ENCODE results near the gene TGM2. TPM values are rescaled to one million over a fixed set of nuclear protein-coding genes. Genes with fewer than 3 reads are reported as not detected.

The TGM2 gene
- total and polyA plus RNA-seq, 9 of the 15 experiments (the other 6 are each of a cell fraction or from before 2014, with no cell fraction given), result 5.5 to 78.5 (median 37.6) TPM

DNA sequence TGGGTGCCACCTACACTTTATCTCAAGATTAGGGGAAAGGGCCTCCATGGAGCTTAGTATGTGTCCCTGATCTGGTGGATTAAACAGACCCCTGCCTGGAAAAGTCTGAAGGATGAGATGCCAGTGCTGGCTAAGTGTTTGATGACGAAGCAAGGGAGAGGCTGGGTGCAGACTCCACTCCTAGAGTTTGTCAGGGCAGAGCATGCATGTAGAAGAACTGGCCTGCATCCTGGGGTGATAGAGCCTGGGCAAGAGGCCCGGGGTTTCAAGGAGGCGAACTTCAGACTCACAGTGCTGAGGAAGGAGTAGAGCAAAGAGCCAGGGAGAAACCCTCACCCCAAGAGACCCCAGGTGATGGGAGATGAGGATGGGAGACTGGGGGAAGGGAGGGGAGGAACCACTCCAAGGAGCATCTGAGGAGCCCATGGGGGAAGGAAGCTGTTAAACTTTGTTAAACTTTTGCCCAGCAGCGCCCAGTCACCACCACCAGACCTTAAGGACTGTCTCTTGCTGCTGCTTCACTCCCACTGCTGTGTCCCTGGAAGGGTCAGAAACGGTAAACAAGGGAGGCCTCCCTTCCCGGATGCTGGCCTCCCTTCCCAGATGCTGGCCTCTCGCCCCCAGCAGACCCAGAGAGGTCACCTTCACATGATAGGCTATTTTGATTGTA is 69.9 kb downstream of the TGM2 start:
- BruUV-seq (replicated peaks), result no TSS peak
- Histone ChIP-seq H3K27ac (ENCODE audit: extremely low read depth, low read depth, low read length) (peak overlapping the region; percentile 62; the same call in 2 of the 3 replicates), H2AFZ (ENCODE audit: low read depth, low read length) (peak overlapping the region; percentile 3; the same call in 1 of the 2 replicates), H3K4me1 (replicated peaks in 1 of 2; ENCODE audit: control insufficient read depth in 2 of 2, insufficient read depth in 2 of 2, low read length in 2 of 2) (peaks cover 4 to 51% of the 10 kb centered on the region in 2 experiments; a peak in 4 of 5 replicates), H4K20me1 (replicated peaks; ENCODE audit: control insufficient read depth, insufficient read depth, low read length) (no peaks in the 10 kb centered on the region), H3K9me3 (replicated peaks; ENCODE audit: control insufficient read depth, insufficient read depth, low read depth, low read length) (no peaks in the 10 kb centered on the region), H3K4me3 (no peak overlapping the region), H3K79me2 (ENCODE audit: control insufficient read depth, insufficient read depth, low read length) (no peaks in the 10 kb centered on the region), H3K27me3 (ENCODE audit: control insufficient read depth in 2 of 2, insufficient read depth in 2 of 2, low read length in 2 of 2) (no peaks in the 10 kb centered on the region), H3K4me2 (ENCODE audit: insufficient read depth, low read length) (no peak overlapping the region), H3K9ac (ENCODE audit: insufficient read depth in 1 of 2, low read depth in 2 of 2, low read length in 2 of 2) (peak overlapping the region in 1 of 2 experiments; percentile 42; a peak in 1 of 4 replicates), H3K36me3 (ENCODE audit: control insufficient read depth, insufficient read depth, low read length) (peaks cover 27% of the 10 kb centered on the region), H3K9me1 (ENCODE audit: control insufficient read depth, insufficient read depth, low read length) (no peaks in the 10 kb centered on the region)
- DNase-seq (ENCODE audit: extremely low read depth in 1 of 4, low spot score in 3 of 4), result no peak
- ATAC-seq, result no peak
- intact Hi-C loops (cut with micrococcal nuclease) (no loop called here), in situ Hi-C loops (cut with MboI) (no loop called here)
- ChIA-PET CTCF (ENCODE audit: low intra/inter-chr PET ratio) (no interaction called here), POLR2A (interaction anchor here (0.7 to 2.7 kb wide), 2 partner anchors 11 to 22 kb away, joined by 3 to 9 read pairs; no protein-coding TSS in a partner anchor)
- 56% methylated on average over 7 of the region's 7 CpGs for WGBS (ENCODE audit: insufficient coverage, low coverage, missing lambda C conversion rate)
- no peak for FAIRE-seq
- no peak for TF ChIP-seq NFIC (IDR thresholded peaks at IDR 0.05)
- no peak for TF ChIP-seq RFX5 (IDR thresholded peaks at IDR 0.05; ENCODE audit: low read depth, low read length)
- TF ChIP-seq ZNF785 (CRISPR knock-in tag; IDR thresholded peaks at IDR 0.05), result no peak
- TF ChIP-seq ZFP30 (CRISPR knock-in tag; IDR thresholded peaks at IDR 0.05; ENCODE audit: borderline replicate concordance), result no peak
- TF ChIP-seq CBX5 (IDR thresholded peaks at IDR 0.05; ENCODE audit: borderline replicate concordance, low read depth), result no peak
- TF ChIP-seq HDAC6 (IDR thresholded peaks at IDR 0.05; ENCODE audit: low read depth, low read length), result no peak
- TF ChIP-seq FOXJ2 (tag; IDR thresholded peaks at IDR 0.05), result no peak
- TF ChIP-seq ZSCAN29 (IDR thresholded peaks at IDR 0.05), result no peak
- TF ChIP-seq ZNF584 (CRISPR knock-in tag; IDR thresholded peaks at IDR 0.05; ENCODE audit: low read depth), result 0 out of 2 replicates have a peak, but pooled peaks have one; percentile 37
- no peak for TF ChIP-seq PRMT5 (CRISPR knock-in tag; IDR thresholded peaks at IDR 0.05)
- TF ChIP-seq MCM2 (IDR thresholded peaks at IDR 0.05; ENCODE audit: low read depth), result no peak
- TF ChIP-seq, protein P1, sequence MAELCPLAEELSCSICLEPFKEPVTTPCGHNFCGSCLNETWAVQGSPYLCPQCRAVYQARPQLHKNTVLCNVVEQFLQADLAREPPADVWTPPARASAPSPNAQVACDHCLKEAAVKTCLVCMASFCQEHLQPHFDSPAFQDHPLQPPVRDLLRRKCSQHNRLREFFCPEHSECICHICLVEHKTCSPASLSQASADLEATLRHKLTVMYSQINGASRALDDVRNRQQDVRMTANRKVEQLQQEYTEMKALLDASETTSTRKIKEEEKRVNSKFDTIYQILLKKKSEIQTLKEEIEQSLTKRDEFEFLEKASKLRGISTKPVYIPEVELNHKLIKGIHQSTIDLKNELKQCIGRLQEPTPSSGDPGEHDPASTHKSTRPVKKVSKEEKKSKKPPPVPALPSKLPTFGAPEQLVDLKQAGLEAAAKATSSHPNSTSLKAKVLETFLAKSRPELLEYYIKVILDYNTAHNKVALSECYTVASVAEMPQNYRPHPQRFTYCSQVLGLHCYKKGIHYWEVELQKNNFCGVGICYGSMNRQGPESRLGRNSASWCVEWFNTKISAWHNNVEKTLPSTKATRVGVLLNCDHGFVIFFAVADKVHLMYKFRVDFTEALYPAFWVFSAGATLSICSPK (IDR thresholded peaks at IDR 0.05; ENCODE audit: borderline replicate concordance), result no peak
- no peak for TF ChIP-seq FOS (IDR thresholded peaks at IDR 0.05; ENCODE audit: extremely low read depth, insufficient read length)
- TF ChIP-seq TGIF2 (CRISPR knock-in tag; IDR thresholded peaks at IDR 0.05), result no peak
- no peak for TF ChIP-seq NR2C2 (CRISPR knock-in tag; IDR thresholded peaks at IDR 0.05)
- TF ChIP-seq NR2C2 (tag; IDR thresholded peaks at IDR 0.05), result peak; percentile 18; the same call in 1 of the 2 replicates
- TF ChIP-seq ZNF699 (CRISPR knock-in tag; IDR thresholded peaks at IDR 0.05; ENCODE audit: insufficient replicate concordance), result no peak
- no peak for TF ChIP-seq RUNX1 (IDR thresholded peaks at IDR 0.05; ENCODE audit: low read depth)
- TF ChIP-seq ZBTB1 (CRISPR knock-in tag; IDR thresholded peaks at IDR 0.05; ENCODE audit: borderline replicate concordance, low read depth), result no peak
- no peak for TF ChIP-seq CBFA2T3 (IDR thresholded peaks at IDR 0.05)
- TF ChIP-seq SP1 (CRISPR knock-in tag; IDR thresholded peaks at IDR 0.05), result no peak
- no peak for TF ChIP-seq MYNN (IDR thresholded peaks at IDR 0.05)
- TF ChIP-seq MYNN (CRISPR knock-in tag; IDR thresholded peaks at IDR 0.05), result no peak
- TF ChIP-seq, protein P2, sequence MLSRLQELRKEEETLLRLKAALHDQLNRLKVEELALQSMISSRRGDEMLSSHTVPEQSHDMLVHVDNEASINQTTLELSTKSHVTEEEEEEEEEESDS (CRISPR knock-in tag; IDR thresholded peaks at IDR 0.05), result no peak
